Measurements from ENCODE around the gene DNMT3L.

DNA sequence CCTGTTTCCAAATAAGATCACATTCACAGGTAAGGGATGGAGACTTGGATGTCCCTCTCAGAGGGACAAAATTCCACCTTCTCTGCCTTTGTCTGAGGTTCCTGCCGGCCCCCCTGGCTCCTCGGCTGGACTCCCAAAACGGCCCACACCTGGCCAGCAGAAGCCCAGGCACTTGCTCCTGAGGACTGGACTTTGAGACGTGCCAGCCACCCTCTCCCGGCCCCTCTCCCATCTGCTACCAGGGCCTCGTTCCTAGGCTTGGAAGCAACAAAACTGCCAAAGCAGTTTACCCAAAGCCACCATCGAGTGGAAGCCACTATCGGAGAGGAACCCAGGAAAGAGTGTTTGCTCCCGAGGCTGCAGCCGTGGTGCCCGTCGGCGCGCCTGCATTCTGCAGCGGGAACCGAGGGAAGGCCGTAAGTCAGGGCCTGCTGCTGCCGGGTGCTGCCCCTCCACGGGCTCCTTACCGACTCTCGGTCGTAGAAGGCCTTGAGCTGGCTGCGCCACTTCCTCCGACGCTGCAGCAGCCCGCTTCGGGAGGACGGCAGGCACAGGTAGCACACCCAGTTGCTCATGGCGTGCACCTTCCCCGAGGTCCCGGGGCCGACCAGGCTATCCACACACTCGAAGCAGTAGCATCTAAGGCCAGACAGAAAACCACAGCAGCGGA is 3.5 kb downstream of the DNMT3L start:
- TF ChIP-seq, protein P1, sequence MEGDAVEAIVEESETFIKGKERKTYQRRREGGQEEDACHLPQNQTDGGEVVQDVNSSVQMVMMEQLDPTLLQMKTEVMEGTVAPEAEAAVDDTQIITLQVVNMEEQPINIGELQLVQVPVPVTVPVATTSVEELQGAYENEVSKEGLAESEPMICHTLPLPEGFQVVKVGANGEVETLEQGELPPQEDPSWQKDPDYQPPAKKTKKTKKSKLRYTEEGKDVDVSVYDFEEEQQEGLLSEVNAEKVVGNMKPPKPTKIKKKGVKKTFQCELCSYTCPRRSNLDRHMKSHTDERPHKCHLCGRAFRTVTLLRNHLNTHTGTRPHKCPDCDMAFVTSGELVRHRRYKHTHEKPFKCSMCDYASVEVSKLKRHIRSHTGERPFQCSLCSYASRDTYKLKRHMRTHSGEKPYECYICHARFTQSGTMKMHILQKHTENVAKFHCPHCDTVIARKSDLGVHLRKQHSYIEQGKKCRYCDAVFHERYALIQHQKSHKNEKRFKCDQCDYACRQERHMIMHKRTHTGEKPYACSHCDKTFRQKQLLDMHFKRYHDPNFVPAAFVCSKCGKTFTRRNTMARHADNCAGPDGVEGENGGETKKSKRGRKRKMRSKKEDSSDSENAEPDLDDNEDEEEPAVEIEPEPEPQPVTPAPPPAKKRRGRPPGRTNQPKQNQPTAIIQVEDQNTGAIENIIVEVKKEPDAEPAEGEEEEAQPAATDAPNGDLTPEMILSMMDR (IDR thresholded peaks at IDR 0.05; ENCODE audit: low read depth, low read length, poor library complexity, severe bottlenecking) = no peak
- TF ChIP-seq EZH2phosphoT487 (IDR thresholded peaks at IDR 0.05; ENCODE audit: borderline replicate concordance, low read length) = no peak
